ENCODE data around the gene FOXN1. TPM values are rescaled to one million over a fixed set of nuclear protein-coding genes. Genes with fewer than 3 reads are reported as not detected.
"Not testable (repeated sequence)": the region's sequence is repeated elsewhere in the genome, so short reads cannot be mapped to it uniquely, and the experiment has no call there.

FOXN1 gene
- total RNA-seq, 1 experiment from 2014 or later, result not detected

- Mint-ChIP-seq H3K27ac (ENCODE audit: unreplicated experiment) (no peak overlapping the region), H3K9me3 (ENCODE audit: low read depth, unreplicated experiment) (no peaks in the 10 kb centered on the region), H3K27me3 (ENCODE audit: unreplicated experiment) (no peaks in the 10 kb centered on the region), H3K36me3 (ENCODE audit: insufficient read depth, unreplicated experiment) (peaks cover 26% of the 10 kb centered on the region), H3K4me1 (ENCODE audit: low read depth, unreplicated experiment) (peaks cover 18% of the 10 kb centered on the region), H3K4me3 (ENCODE audit: low read depth, unreplicated experiment) (no peak overlapping the region)
- CTCF ChIA-PET, result no interaction called here
- no TSS peak for BruUV-seq (replicated peaks)
- TF ChIP-seq, protein P1, sequence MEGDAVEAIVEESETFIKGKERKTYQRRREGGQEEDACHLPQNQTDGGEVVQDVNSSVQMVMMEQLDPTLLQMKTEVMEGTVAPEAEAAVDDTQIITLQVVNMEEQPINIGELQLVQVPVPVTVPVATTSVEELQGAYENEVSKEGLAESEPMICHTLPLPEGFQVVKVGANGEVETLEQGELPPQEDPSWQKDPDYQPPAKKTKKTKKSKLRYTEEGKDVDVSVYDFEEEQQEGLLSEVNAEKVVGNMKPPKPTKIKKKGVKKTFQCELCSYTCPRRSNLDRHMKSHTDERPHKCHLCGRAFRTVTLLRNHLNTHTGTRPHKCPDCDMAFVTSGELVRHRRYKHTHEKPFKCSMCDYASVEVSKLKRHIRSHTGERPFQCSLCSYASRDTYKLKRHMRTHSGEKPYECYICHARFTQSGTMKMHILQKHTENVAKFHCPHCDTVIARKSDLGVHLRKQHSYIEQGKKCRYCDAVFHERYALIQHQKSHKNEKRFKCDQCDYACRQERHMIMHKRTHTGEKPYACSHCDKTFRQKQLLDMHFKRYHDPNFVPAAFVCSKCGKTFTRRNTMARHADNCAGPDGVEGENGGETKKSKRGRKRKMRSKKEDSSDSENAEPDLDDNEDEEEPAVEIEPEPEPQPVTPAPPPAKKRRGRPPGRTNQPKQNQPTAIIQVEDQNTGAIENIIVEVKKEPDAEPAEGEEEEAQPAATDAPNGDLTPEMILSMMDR (IDR thresholded peaks at IDR 0.05; ENCODE audit: unreplicated experiment), result peak; percentile 27
- intact Hi-C loops (cut with micrococcal nuclease; ENCODE audit: unreplicated experiment), result no loop called here
- no peak for DNase-seq
Measured at GRCh38 chr17:28574526-28574925, 68.4 kb downstream of the FOXN1 start.

DNA sequence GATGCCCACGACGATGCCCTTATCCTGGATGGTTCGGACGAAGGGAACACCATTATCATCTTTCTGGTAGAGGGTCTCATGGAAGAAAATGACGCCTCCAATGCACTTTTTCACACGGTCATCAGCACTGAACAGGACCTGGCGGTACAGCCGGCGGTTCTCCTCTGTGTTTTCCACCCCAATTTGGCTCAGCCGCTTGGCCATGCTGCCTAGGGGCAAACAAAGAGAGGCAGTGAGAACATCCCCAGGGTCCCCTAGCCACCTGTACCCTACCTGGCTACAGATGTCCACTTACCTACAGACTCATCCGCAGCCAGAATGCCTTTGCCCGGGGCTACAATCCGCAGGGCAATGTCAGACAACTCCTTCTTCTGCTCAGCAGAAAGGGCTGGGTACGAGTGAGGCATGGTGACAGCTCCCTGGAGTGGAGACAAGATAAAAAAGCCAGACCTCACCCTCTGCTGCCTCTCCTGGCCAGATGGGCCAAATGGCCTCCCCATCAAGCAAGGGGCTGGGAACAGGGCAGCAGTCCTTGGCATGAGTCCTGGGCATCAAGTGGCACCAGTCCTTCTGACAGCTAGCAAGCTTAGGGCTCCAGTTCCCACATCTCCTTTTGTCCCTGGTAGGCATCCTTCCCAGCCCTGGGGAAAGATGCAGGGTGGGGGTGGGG, 69.1 kb downstream of the FOXN1 start:
- DNase-seq, result no peak
- Mint-ChIP-seq H3K9me3 (ENCODE audit: low read depth, unreplicated experiment) (no peaks in the 10 kb centered on the region), H3K36me3 (ENCODE audit: insufficient read depth, unreplicated experiment) (peaks cover 21% of the 10 kb centered on the region), H3K27me3 (ENCODE audit: unreplicated experiment) (no peaks in the 10 kb centered on the region), H3K4me1 (ENCODE audit: low read depth, unreplicated experiment) (peaks cover 11% of the 10 kb centered on the region), H3K4me3 (ENCODE audit: low read depth, unreplicated experiment) (no peak overlapping the region), H3K27ac (ENCODE audit: unreplicated experiment) (no peak overlapping the region)
- intact Hi-C loops (cut with micrococcal nuclease; ENCODE audit: unreplicated experiment), result no loop called here
- BruUV-seq (replicated peaks), result no TSS peak
- CTCF ChIA-PET, result no interaction called here
- TF ChIP-seq, protein P1 (IDR thresholded peaks at IDR 0.05; ENCODE audit: unreplicated experiment), result no peak

GRCh38 chr17:28576016-28576415, 69.9 kb downstream of the FOXN1 start:
- intact Hi-C loops (cut with micrococcal nuclease; ENCODE audit: unreplicated experiment); H3K9me3 Mint-ChIP-seq (ENCODE audit: low read depth, unreplicated experiment); BruUV-seq (replicated peaks); CTCF ChIA-PET; H3K4me3 Mint-ChIP-seq (ENCODE audit: low read depth, unreplicated experiment); DNase-seq; H3K27me3 Mint-ChIP-seq (ENCODE audit: unreplicated experiment); H3K4me1 Mint-ChIP-seq (ENCODE audit: low read depth, unreplicated experiment); H3K27ac Mint-ChIP-seq (ENCODE audit: unreplicated experiment): not testable (repeated sequence)
- H3K36me3 Mint-ChIP-seq (ENCODE audit: insufficient read depth, unreplicated experiment), result peaks cover 19% of the 10 kb centered on the region

GRCh38 chr17:28576758-28577465, 70.8 kb downstream of the FOXN1 start, which contains the start of gene ALDOC:
Gene ALDOC, minus strand, starts transcription at chr17:28576895. Its CDS starts 1,363 bp downstream, at chr17:28575532.
- Mint-ChIP-seq H3K4me1 (ENCODE audit: low read depth, unreplicated experiment) (peaks cover 9% of the 10 kb centered on the region), H3K27me3 (ENCODE audit: unreplicated experiment) (no peaks in the 10 kb centered on the region), H3K36me3 (ENCODE audit: insufficient read depth, unreplicated experiment) (peaks cover 10% of the 10 kb centered on the region), H3K9me3 (ENCODE audit: low read depth, unreplicated experiment) (no peaks in the 10 kb centered on the region), H3K4me3 (ENCODE audit: low read depth, unreplicated experiment) (no peak within 1 kb of the TSS), H3K27ac (ENCODE audit: unreplicated experiment) (no peak within 1 kb of the TSS)
- intact Hi-C loops (cut with micrococcal nuclease; ENCODE audit: unreplicated experiment), result no loop called here
- peak; percentile 30 for DNase-seq
- TF ChIP-seq, protein P1 (IDR thresholded peaks at IDR 0.05; ENCODE audit: unreplicated experiment), result no peak
- CTCF ChIA-PET, result no interaction called here
- no TSS peak for BruUV-seq (replicated peaks)

- H3K27ac Mint-ChIP-seq (ENCODE audit: unreplicated experiment), result no peak overlapping the region
- DNase-seq, result no peak
- TF ChIP-seq, protein P1 (IDR thresholded peaks at IDR 0.05; ENCODE audit: unreplicated experiment), result no peak
- H3K27me3 Mint-ChIP-seq (ENCODE audit: unreplicated experiment), result no peaks in the 10 kb centered on the region
- no peaks in the 10 kb centered on the region for H3K9me3 Mint-ChIP-seq (ENCODE audit: low read depth, unreplicated experiment)
- CTCF ChIA-PET, result no interaction called here
- no peak overlapping the region for H3K4me3 Mint-ChIP-seq (ENCODE audit: low read depth, unreplicated experiment)
- intact Hi-C loops (cut with micrococcal nuclease; ENCODE audit: unreplicated experiment), result no loop called here
- peaks cover 6% of the 10 kb centered on the region for H3K36me3 Mint-ChIP-seq (ENCODE audit: insufficient read depth, unreplicated experiment)
- no TSS peak for BruUV-seq (replicated peaks)
- H3K4me1 Mint-ChIP-seq (ENCODE audit: low read depth, unreplicated experiment), result peaks cover 3% of the 10 kb centered on the region
Measured at GRCh38 chr17:28577466-28577824, 71.3 kb downstream of the FOXN1 start.
